GM18499 (cell line): Measurements from ENCODE around the gene PRR14.

Experiments
- ATAC-seq: cut with Tn5 transposase; IDR thresholded peaks from one replicate; pipeline ENCODE4 v1.9.1; 2021; ENCODE audit warnings: moderate number of reproducible peaks; ENCODE audit not compliant: insufficient read depth, unreplicated experiment

Gene PRR14

DNA sequence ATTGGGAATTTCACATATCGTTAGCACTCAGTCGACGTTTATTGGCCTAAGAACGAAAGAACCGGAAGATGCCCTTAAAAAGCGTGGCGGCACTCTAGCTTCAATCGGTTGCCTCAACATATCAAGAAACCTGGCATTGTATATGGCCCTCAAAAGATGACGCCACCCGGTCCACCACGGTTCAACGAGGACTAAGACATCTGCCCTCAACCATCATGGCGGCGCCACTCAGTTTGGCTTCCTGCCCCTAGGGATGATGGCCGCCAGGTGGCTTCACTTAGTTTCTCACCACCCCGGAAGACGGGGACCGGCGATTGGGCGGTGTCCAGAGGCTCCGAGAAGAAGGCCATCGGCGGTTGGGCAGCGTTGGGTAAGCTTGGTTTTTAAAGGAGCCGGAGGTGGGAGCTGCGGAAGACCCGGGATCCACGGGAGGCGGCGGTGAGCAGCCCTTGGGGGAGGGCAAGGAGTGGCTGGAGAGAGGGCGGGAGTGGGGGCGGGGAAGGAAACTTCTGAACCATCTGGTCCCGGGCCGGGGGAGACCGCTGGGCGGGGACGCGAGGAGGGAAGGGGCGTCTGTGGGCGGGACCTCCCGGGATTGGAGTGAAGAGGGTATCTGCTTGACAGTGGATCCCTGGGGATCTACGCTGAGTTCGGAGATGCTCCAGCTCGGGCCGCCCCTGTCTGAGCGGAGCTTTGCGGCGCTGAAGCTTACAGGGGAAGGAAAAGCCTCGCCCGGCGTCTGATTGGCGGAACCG, at the start of gene PRR14:
Gene PRR14, plus strand, starts transcription at position 592 of the 755 bp plus-strand sequence. CDS start 686 bp downstream, outside the sequence.
- ATAC-seq, result peak; percentile 67

DNA sequence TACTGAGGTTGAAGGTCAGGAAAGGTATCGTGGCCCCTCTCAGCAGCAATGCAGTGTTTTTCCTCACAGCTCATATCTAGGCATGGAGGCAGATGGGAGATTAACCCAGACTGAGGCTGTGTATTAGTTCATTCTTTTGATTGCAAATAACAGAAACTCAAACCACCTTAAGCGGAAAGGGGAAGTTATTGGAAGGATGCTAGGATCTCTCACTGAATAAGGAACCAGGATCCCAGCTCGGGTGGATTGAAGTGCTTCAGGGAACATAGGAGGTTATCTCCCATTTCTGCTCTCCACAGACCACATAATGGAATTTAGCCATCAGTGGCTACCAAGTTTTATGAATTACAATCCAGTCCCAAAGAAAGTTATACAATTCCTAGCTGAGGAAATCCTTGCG, 48.8 kb upstream of the PRR14 start:
- ATAC-seq, result no peak

DNA sequence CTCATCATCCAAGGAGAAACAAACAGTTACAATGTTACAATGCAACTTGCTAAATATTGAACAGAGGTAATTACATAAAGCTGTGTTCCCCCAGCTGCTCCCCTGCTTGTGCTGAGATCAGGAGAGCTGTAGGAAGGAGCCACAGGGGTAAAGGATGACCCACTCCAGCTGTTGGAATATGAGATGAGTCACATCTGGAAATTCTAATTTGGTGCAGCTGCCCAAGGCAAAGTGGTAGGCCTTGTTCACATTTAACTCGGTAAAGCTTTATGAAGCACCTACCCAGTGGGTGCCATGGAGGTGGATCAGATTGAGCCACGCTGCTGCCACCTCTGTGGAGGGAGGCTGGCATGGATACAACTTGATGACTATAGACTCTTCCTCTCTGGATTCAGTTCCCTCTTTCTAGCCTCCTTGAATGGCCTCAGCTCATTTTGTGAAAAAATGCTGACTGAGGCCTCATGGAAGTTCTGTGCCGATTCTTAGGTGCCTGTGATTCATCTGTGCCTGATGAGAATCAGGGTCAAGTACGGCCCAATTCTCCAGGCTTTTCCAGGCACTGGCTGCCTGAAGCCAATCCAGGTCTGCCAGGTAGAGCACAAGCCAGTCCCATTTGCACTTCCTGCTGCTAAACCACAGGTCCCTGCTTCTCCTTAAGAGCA, 48.0 kb upstream of the PRR14 start:
- ATAC-seq, result no peak

DNA sequence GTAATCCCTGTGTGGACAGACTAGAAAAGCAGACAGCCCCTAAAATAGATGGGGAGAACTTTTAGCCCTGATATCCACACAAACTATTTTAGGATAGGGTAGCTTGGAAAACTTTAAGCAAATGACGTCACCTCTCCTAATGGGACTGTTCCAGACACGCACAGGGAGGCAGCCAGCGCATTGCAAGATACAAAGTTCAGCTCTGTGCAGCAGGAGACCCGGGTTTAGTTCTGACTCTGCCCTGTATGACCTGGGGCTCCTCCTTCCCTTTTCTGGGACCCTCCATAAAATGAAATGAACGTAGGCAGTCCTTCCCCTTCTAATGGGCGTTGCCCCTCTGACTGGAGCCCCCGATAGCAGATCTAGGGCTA, 46.8 kb upstream of the PRR14 start:
- ATAC-seq, result no peak

DNA sequence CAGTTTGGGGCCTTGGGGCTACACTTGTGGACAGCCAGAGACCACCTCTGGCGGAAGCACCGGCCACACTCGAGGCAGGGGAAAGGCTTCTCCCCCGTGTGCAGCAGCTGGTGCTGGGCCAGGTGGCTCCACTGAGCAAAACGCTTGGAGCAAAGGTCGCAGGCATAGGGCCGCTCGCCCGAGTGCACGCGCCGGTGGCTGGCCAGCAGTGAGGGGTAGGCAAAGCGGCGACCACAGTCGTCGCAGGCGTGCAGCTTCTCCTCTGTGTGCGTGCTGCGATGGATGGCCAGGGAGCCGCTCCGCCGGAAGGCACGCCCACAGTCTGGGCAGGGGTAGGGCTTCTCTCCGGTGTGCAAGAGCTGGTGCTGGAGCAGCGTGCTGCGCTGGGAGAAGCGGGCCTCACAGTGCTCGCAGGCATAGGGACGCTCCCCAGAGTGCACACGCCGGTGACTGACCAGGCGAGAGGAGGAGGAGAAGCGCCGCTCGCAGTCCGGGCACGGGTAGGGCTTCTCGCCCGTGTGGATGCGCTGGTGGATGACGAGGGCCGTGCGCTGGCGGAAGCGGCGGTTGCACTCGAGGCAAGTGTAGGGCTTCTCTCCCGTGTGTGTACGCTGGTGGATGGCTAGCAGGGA, 46.3 kb upstream of the PRR14 start:
- ATAC-seq, result no peak

DNA sequence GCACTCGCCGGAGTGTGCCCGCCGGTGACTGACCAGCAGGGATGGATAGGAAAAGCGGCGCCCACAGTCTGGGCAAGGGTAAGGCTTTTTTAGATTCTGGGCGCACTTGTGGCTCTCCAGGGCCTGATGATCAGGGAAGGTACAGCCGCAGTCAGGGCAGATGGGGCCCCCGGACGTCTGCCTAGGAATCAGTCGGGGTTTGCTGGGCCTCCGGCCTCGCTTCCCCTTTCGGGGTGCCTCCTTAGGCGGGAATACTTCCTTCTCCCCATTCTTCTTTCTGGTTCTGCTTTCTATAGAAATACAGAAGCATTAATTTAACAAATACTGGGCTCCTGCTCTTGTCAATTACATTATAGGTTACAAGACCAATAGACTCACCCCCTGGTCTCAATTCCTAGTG, 45.6 kb upstream of the PRR14 start:
- ATAC-seq, result no peak

DNA sequence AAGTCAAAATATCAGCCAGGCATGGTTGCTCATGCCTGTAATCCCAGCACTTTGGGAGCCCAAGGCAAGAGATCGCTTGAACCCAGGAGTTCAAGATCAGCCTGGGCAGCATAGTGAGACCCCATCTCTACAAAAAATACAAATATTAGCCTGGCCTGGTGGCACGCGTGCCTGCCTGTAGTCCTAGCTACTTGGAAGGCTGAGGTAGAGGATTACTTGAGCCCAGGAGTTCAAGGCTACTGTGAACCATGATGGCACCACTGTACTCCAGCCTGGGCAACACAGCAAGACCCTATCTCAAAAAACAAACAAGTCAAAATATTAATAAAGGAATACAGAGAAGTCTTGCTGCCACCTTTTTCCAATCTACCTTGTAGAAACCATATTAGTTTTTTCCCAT, 44.8 kb upstream of the PRR14 start:
- no peak for ATAC-seq

DNA sequence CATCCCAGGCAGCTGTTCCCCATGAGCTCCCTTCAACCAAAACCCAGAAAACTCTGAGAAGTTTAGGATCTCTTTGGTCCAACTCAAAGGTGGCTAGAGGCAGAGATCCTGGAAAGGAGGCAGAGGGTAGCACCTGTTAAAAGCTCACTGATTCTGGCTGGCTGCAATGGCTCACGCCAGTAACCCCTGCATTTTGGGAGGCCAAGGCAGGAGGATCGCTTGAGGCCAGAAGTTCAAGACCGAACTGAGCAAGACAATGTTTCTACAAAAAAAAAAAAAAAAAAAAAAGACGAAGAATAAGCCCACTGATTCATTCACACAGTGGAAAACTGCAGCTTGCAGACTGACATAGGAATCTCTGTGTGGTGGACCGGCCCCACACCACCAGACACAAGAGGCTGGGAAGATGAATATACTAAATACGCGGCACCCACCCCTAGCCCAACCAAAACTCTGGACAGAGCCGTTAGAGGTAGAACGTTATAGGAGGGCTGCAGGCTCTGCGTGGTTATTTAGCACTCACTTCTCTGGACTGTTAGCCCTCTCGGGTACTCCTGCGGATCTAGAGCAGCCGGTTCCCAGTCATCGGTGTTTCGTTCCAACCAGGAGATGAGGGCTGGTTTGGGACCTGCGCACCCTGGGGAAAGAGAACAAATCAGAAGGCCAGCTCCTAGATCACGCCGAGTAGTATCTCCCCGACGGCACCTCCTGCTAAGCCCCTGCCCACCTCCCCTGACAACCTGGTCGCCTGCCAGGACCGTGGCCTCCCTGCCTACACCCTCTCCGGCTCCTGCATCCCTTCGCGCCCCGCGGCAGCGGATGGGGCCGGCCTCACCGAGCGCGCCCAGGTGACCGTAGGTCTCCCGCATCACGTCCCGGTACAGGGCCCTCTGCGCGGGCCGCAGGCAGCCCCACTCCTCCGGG, 41.5 kb upstream of the PRR14 start:
- ATAC-seq, result no peak

DNA sequence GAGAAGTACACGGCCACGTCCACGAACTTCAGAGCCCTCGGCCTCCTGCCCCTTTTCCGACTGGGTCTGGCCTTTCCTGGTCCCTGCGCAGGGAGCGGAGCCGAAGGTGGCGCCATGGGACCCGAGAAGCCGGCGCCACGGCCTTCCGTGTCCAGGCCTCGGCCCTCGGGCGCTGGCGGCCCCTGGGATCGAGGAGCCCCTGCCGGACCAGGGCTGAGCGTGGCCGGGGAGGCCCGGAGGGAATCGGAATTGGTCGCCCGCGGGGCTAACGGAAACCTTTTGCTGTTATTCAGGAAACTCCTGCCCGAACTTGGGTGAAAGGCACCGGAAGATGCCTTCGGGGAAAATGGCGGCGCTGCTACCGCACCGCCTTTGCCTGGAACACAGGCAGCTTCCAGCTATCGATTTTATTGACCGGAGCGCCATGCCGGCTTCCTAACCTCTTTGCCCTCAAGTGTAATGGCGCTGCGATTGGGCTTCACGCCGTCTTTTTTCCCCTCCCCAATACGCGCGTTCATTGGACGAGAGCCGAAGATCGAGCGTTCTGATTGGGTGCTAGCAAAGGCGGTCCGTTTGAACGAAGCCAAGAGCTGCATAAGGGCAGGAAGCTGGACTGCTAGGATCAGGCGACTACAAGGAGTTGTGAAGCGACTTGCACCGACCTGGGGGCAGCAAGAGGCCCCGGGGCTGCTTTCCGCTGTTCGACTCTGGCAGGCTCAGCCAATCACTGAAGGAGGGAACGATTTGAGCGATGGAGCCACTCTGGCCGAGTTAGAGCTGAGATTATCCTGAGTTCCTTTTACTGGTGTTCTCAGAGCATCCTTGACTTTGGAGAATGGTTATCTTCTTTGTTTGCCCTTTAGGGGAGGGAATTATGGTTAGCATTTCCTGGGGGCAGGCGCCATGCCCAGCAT, 40.6 kb upstream of the PRR14 start, which contains the start of gene ZNF689:
Gene ZNF689, minus strand, starts transcription at position 464 of the 914 bp plus-strand sequence. Its CDS starts 348 bp downstream, at position 116.
- ATAC-seq, result peak; percentile 67

DNA sequence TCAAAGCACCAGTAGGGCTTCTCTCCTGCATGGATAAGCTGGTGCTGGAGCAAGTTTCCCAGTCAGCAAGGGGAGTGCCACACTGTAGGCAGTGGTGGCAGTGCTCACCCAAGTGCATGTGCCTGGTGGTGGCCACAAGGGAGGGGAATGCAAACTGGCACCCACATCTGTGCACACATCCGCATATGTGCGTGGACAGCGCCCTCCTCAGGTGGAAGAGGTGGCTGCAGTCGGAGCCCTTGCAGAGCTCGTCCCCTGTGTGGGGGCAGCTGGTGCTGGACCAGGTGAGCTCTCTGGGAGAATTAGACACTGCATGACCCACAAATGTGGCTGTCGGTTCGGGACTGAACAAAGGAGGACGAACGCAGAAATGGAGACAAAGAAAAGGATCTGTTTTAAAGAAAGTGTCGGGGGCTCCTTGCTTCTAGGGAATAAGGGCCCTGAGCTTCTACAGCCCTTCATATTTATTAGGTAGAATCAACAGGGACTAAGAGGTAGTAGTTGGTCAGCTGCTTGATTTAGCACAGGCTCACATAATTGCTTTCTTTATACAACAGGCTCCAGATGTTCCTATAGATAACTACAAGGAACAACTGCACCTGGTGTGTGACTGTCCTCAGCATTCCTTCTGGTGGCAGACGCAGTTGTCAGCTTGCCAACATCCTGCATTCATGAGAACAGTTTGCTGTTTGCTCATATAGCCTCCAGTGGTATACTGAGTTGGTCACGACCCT, 35.2 kb upstream of the PRR14 start:
- no peak for ATAC-seq

DNA sequence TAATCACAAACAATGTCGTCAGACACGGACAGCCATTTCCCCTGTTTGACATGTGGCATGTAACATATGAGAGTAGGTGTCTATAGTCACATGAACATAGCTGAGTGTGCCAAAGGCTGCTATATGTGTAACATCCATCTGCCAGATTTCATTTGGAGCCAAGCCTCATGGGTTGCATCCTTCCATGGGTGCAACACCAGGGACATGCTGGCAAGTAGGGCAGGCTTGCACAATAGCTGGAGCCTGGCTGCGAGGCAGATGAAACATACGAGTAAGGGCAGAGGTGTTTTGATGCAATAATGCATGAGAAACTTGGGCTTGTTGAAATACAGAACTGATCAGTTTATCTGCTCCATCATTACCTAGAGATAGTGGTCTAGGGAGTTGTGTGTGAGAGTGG, 31.6 kb upstream of the PRR14 start:
- no peak for ATAC-seq

DNA sequence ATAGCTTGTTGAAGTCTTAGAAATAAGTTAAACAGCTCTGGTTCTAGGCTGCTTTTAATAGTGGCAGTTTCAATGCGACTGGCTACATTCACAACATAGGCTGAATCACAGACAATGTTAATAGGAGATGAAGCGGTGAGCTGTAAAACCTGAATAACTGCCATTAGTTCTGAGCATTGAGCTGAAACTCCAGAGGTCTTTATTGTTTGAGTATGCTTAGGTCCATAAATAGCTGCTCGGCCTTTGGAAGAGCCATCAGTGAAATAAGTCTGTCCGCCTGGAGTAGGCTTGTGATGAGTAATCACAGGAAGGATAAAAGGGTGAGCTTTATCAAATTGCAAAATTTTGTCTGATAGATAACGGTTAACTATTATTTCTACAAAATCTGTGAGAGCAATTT, 31.1 kb upstream of the PRR14 start:
- ATAC-seq, result no peak

DNA sequence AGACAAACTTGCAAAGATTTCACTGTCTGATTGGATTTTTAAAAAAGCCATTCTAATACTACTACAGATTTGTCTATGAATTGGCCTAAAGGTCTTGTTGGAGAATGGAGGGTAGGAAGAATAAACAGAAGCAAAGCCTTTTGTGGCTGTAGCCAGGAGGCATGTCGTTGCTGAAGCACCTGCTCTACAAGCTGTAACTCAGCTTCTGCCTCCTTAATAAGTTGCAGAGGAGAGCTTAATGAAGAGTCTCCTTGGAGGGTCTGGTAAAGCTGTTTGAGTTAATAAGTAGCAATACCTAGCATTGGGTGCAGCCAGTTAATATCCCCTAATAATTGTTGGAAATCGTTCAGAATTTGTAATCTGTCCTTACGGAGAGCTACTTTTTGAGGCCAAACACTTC, 30.6 kb upstream of the PRR14 start:
- no peak for ATAC-seq

DNA sequence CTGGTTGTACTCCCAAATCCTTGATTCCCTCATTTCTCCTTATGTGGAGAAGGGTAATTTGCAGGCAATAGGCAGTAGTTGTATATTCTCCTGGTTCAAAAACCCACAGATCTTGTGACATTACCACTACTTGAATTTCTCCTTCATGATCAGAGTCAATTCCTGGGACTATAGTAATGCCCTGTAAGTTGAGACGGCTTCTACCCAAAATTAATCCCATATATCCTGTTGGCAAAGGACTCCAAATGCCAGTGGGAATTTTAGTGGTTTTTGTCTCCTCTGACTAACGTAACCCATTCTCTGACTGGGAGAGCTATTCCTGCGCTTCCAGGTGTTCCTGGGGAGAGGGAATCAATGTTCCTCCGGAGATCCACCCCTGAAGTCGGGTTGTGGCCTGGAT, 29.0 kb upstream of the PRR14 start:
- no peak for ATAC-seq

DNA sequence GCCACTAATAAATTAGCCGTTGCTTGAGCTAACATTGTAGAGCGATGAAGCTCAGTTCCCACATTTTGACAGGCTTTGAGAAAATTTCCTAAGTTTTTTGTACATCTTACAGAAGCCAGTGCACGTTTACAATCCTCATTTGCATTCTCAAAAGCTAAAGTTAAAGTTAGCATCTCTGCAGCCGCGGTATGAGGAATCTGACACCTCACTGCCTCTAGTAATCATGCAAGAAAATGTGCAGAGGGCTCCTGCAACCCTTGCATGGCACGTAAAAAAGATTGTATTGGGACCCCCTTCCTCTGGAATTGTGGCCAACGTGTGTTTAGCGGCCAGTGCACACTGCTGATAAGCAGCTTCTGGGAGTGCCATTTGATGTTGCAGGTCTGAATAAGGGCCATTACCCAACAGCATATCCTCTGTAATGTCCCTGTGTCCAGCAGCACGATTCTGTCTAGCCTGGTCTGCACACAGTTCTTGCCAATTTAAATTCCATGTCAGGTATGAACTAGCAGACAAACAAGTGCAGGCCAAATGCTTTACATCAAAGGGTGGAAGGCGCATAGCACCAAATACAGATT, 28.2 kb upstream of the PRR14 start:
- ATAC-seq, result no peak

DNA sequence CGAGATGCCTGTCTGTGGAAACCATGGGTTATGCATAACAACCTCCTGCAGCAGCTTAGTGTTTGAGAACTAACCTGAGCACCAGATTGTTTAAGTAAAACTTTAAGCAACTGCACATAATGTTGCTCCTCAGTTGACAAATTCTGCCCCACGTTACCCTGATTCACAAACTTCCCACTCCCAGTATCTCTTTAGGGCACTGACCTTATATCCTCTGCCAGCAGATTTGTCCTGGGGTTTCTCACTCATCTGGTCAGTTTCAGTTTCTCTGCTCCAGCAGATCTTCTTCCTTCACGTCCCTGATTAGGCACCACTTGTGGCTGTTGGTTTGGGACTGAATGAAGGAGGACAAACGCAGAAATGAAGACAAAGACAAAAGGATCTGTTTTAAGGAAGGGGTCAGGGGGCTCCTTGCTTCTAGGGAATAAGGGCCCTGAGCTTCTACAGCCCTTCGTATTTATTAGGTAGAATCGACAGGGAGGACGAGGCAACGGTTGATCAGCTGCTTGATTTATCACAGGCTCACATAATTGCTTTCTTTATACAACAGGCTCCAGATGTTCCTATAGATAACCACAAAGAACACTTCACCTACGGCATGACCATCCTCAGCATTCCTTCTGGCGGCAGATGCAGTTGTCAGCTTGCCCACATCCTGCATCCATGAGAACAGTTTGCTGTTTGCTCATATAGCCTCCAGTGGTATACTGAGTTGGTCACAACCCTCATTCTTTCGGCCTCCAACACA, 27.1 kb upstream of the PRR14 start:
- no peak for ATAC-seq

DNA sequence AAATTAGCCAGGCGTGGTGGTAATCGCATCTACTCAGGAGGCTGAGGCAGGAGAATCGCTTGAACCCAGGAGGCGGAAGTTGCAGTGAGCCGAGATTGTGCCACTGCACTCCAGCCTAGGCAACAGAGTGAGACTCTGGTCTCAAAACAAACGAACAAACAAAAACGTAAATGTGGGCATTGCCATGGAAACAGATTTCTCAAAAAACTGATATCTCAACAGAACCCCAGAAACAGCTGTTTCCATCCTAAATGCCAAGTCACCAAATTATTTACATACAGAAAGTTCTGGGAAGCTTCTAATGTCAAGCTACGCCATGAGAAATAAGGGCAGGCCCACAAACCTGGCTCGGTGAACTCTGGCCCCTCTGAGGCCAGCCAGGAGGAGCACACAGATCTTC, 24.5 kb upstream of the PRR14 start:
- ATAC-seq, result no peak
